Measurements from ENCODE around the gene OR1E1. TPM values are rescaled to one million over a fixed set of nuclear protein-coding genes. Genes with fewer than 3 reads are reported as not detected.
"Not testable (repeated sequence)": the region's sequence is repeated elsewhere in the genome, so short reads cannot be mapped to it uniquely, and the experiment has no call there.

Gene OR1E1
- total RNA-seq, 1 donor from 2014 or later: not detected

- Mint-ChIP-seq H3K27me3 (no peaks in the 10 kb centered on the region), H3K36me3 (no peaks in the 10 kb centered on the region), H3K4me3 (no peak overlapping the region), H3K4me1 (ENCODE audit: unreplicated experiment) (no peaks in the 10 kb centered on the region), H3K9me3 (peaks cover 11% of the 10 kb centered on the region), H3K27ac (no peak overlapping the region)
- TF ChIP-seq CTCF (conservative IDR thresholded peaks at IDR 0.05): no peak
- DNase-seq (ENCODE audit: extremely low spot score, unreplicated experiment): no peak
Observed at GRCh38 chr17:3389791-3390190, 8.4 kb downstream of the OR1E1 start.

- no peak for TF ChIP-seq CTCF (conservative IDR thresholded peaks at IDR 0.05)
- Mint-ChIP-seq H3K4me1 (ENCODE audit: unreplicated experiment) (no peaks in the 10 kb centered on the region), H3K27me3 (no peaks in the 10 kb centered on the region), H3K4me3 (no peak within 1 kb of the TSS), H3K9me3 (peaks cover 4% of the 10 kb centered on the region), H3K36me3 (no peaks in the 10 kb centered on the region), H3K27ac (no peak within 1 kb of the TSS)
- DNase-seq (ENCODE audit: extremely low spot score, unreplicated experiment): no peak
Observed at GRCh38 chr17:3385869-3386816, 12.1 kb downstream of the OR1E1 start, which contains the start of gene OR3A2. Gene OR3A2 (minus strand): TSS chr17:3386308.

- no peak for TF ChIP-seq CTCF (conservative IDR thresholded peaks at IDR 0.05)
- Mint-ChIP-seq H3K4me3 (no peak overlapping the region), H3K36me3 (no peaks in the 10 kb centered on the region), H3K4me1 (ENCODE audit: unreplicated experiment) (no peaks in the 10 kb centered on the region), H3K27ac (no peak overlapping the region), H3K9me3 (no peaks in the 10 kb centered on the region), H3K27me3 (no peaks in the 10 kb centered on the region)
- no peak for DNase-seq (ENCODE audit: extremely low spot score, unreplicated experiment)
Observed at GRCh38 chr17:3381957-3382356, 16.3 kb downstream of the OR1E1 start.

GRCh38 chr17:3378321-3378720 is 19.9 kb downstream of the OR1E1 start:
- no peaks in the 10 kb centered on the region for H3K36me3 Mint-ChIP-seq

GRCh38 chr17:3371167-3371566 is 27.0 kb downstream of the OR1E1 start:
- not testable (repeated sequence) for H3K4me3 Mint-ChIP-seq; DNase-seq (ENCODE audit: extremely low spot score, unreplicated experiment); H3K27me3 Mint-ChIP-seq; H3K36me3 Mint-ChIP-seq; H3K4me1 Mint-ChIP-seq (ENCODE audit: unreplicated experiment); H3K27ac Mint-ChIP-seq
- H3K9me3 Mint-ChIP-seq: peaks cover 20% of the 10 kb centered on the region

More at GRCh38 chr17:3378321-3378720, 19.9 kb downstream of the OR1E1 start:
- Mint-ChIP-seq H3K27ac (no peak overlapping the region), H3K4me1 (ENCODE audit: unreplicated experiment) (no peaks in the 10 kb centered on the region), H3K9me3 (peaks cover 9% of the 10 kb centered on the region), H3K27me3 (no peaks in the 10 kb centered on the region), H3K4me3 (no peak overlapping the region)
- no peak for TF ChIP-seq CTCF (conservative IDR thresholded peaks at IDR 0.05)
- no peak for DNase-seq (ENCODE audit: extremely low spot score, unreplicated experiment)

Other genes starting within 250 kb of the OR1E1 start
- not detected in 2 replicates for gene OR1A2, start 200.9 kb downstream of the OR1E1 start, total RNA-seq (ENCODE audit: low replicate concordance)
- not detected in 2 replicates for gene OR1A1, start 190.7 kb downstream of the OR1E1 start, total RNA-seq (ENCODE audit: low replicate concordance)
- not detected in 2 replicates for gene OR3A1, start 100.0 kb downstream of the OR1E1 start, total RNA-seq (ENCODE audit: low replicate concordance)
- gene OR3A2, start 12.1 kb downstream of the OR1E1 start, total RNA-seq (ENCODE audit: low replicate concordance): not detected in 2 replicates
- gene OR3A3, start 13.0 kb upstream of the OR1E1 start, total RNA-seq (ENCODE audit: low replicate concordance): not detected in 2 replicates
- not detected in 2 replicates for gene OR1E2, start 35.4 kb upstream of the OR1E1 start, total RNA-seq (ENCODE audit: low replicate concordance)
- gene SPATA22, start 73.4 kb upstream of the OR1E1 start, total RNA-seq (ENCODE audit: low replicate concordance): not detected in 2 replicates
- gene ASPA, start 77.6 kb upstream of the OR1E1 start, total RNA-seq (ENCODE audit: low replicate concordance): 0.33 and 0.51 TPM in 2 replicates
- gene TRPV3, start 159.4 kb upstream of the OR1E1 start, total RNA-seq (ENCODE audit: low replicate concordance): 2.3 and 3.4 TPM in 2 replicates
- 7.7 and 9.6 TPM in 2 replicates for gene TRPV1, start 211.0 kb upstream of the OR1E1 start, total RNA-seq (ENCODE audit: low replicate concordance)
- 18.6 and 22.1 TPM in 2 replicates for gene SHPK, start 237.8 kb upstream of the OR1E1 start, total RNA-seq (ENCODE audit: low replicate concordance)
- gene CTNS, start 238.3 kb upstream of the OR1E1 start, total RNA-seq (ENCODE audit: low replicate concordance): 17.4 and 17.5 TPM in 2 replicates